Erythroblast (primary cell): Measurements from ENCODE around the gene IQGAP3.

Experiments
- GATA1 ChIP-seq: IDR thresholded peaks from 2 replicates; pipeline ENCODE4 v1.6.1; 2011; ENCODE audit warnings: low read depth, mild to moderate bottlenecking, control low read depth, low read length, moderate library complexity
- POLR2A ChIP-seq: IDR thresholded peaks from 2 replicates; pipeline ENCODE4 v1.6.1; 2011; ENCODE audit warnings: mild to moderate bottlenecking, low read length

- TF ChIP-seq POLR2A (no peak), GATA1 (no peak)
Observed at GRCh38 chr1:156591181-156591431, 18.7 kb upstream of the IQGAP3 start.
